ENCODE measurements around the gene PIK3R5.

Gene PIK3R5, protein sequence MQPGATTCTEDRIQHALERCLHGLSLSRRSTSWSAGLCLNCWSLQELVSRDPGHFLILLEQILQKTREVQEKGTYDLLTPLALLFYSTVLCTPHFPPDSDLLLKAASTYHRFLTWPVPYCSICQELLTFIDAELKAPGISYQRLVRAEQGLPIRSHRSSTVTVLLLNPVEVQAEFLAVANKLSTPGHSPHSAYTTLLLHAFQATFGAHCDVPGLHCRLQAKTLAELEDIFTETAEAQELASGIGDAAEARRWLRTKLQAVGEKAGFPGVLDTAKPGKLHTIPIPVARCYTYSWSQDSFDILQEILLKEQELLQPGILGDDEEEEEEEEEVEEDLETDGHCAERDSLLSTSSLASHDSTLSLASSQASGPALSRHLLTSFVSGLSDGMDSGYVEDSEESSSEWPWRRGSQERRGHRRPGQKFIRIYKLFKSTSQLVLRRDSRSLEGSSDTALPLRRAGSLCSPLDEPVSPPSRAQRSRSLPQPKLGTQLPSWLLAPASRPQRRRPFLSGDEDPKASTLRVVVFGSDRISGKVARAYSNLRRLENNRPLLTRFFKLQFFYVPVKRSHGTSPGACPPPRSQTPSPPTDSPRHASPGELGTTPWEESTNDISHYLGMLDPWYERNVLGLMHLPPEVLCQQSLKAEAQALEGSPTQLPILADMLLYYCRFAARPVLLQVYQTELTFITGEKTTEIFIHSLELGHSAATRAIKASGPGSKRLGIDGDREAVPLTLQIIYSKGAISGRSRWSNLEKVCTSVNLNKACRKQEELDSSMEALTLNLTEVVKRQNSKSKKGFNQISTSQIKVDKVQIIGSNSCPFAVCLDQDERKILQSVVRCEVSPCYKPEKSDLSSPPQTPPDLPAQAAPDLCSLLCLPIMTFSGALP

DNA sequence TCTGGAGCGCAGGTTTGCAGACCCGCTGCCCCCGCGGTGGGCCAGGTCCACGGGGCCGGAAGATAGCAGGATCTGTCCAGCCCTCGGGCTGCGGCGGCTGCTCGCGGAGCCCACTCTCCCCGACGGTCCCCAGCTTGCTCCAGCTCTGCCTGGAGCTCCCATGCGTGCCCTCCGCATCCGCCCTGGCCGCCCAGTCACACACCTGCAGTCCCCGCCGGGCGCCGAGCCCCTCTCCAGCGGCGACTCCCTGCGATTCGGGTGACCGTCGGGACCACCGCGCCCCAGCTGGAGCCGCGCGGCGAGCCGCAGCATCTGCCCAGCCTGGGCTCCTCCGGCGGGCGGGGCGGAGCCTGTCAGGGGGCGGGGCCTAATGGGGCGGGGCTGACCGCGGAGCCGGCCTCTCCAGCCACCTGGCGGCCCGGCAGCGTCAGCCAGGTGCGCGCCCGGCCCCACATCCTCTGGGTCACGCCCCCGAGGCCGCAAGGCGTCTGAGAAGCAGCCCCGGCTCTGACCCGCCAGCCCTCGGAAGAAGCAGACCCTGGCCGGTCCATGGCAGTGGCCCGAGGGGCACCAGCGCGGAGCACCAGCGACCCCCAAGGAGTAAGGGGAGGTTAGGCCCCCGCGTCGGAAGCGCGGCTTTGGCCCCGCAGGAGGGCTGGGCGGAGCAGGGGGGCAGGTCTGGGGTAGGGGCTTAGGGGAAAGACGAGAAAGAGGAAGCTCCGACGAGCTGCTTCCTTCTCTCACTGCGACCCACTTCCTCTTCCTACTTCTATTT is at the start of gene PIK3R5:
TSS of gene PIK3R5 (minus strand) at position 314 of the 775 bp plus-strand sequence. CDS start 54,213 bp downstream, outside the sequence.
- no peak for DNase-seq (ENCODE audit: low read depth)
- in situ Hi-C loops (cut with HindIII; ENCODE audit: low sequenced_read_pairs) = no loop called here
- TF ChIP-seq CTCF (IDR thresholded peaks at IDR 0.05; ENCODE audit: low read depth, low read length, missing control alignments) = no peak
- H3K4me3 ChIP-seq (ENCODE audit: low read depth, low read length) = no peak within 1 kb of the TSS

DNA sequence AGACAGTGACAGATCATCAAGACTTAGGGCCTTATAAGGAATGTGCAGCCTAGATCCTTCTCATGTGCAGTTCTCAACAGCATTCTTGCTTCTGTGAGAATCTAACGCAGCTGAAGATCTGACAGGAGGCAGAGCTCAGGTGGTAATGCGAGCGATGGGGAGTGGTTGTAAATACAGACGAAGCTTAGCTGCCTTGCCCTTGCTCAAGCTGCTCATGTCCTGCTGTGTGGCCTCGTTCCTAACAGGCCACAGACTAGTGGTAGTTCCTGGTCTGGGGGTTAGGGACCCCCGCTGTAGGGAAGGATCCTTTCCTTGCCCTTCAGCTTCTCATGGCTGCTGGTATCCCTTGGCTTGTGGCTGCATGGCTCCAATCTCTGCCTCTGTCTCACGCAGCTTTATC is 45.5 kb upstream of the PIK3R5 start:
- DNase-seq (ENCODE audit: low read depth) = no peak
- no peak for TF ChIP-seq CTCF (IDR thresholded peaks at IDR 0.05; ENCODE audit: low read depth, low read length, missing control alignments)
- no peak overlapping the region for H3K4me3 ChIP-seq (ENCODE audit: low read depth, low read length)
- in situ Hi-C loops (cut with HindIII; ENCODE audit: low sequenced_read_pairs) = no loop called here

- TF ChIP-seq CTCF (IDR thresholded peaks at IDR 0.05; ENCODE audit: low read depth, low read length, missing control alignments) = no peak
- no peak overlapping the region for H3K4me3 ChIP-seq (ENCODE audit: low read depth, low read length)
- DNase-seq (ENCODE audit: low read depth) = no peak
- in situ Hi-C loops (cut with HindIII; ENCODE audit: low sequenced_read_pairs) = no loop called here
Measured at GRCh38 chr17:9009737-9010136, 44.2 kb upstream of the PIK3R5 start.

GRCh38 chr17:9009096-9009495 is 43.6 kb upstream of the PIK3R5 start:
- TF ChIP-seq CTCF (IDR thresholded peaks at IDR 0.05; ENCODE audit: low read depth, low read length, missing control alignments) = no peak
- in situ Hi-C loops (cut with HindIII; ENCODE audit: low sequenced_read_pairs) = no loop called here
- DNase-seq (ENCODE audit: low read depth) = no peak
- no peak overlapping the region for H3K4me3 ChIP-seq (ENCODE audit: low read depth, low read length)

DNA sequence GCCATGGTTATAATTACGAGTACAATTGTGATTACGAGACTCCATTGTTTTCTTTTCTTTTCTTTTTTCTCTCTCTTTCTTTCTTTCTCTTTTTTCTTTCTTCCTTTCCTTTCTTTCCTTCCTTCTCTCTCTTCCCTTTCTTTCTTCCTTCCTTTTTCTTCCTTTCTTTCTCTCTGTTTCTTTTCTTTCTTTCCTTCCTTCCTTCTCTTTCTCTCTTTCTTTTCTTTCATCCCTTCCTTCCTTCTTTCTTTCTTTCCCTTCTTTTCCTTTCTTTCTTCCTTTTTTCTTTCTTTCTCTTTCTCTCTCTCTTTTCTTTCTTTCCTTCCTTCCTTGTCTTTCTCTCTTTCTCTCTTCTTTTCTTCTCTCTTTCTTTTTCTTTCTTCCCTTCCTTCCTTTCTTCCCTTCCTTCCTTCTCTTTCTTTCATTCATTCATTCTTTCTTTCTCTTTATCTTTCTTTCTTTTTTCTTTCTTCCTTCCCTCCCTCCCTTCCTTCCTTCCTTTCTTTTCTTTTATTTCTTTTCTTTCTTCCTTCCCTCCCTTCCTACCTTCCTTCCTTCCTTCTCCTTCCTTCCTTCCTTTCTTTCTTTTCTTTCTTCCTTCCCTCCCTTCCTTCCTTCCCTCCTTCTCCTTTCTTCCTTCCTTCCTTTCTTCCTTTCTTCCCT is 41.7 kb upstream of the PIK3R5 start:
- in situ Hi-C loops (cut with HindIII; ENCODE audit: low sequenced_read_pairs) = no loop called here
- H3K4me3 ChIP-seq (ENCODE audit: low read depth, low read length) = no peak overlapping the region
- DNase-seq (ENCODE audit: low read depth) = no peak
- no peak for TF ChIP-seq CTCF (IDR thresholded peaks at IDR 0.05; ENCODE audit: low read depth, low read length, missing control alignments)

Data from astrocyte of the cerebellum (primary cell).